Neural crest cell (in vitro differentiated cells): ENCODE measurements around the gene BCL7A. TPM values are rescaled to one million over a fixed set of nuclear protein-coding genes. Genes with fewer than 3 reads are reported as not detected.
A peak's percentile ranks its signal among the peaks of the same experiment; 100 is the strongest.

Experiments used
- DNase-seq: peaks from one replicate; pipeline ENCODE4 v3.0.0; 2021; ENCODE audit warnings: low read depth, mixed read lengths, low spot score
- H3K27ac Mint-ChIP-seq: one replicate; pipeline ENCODE4 v1.8.0; 2021; ENCODE audit warnings: mild to moderate bottlenecking, mixed read lengths; ENCODE audit not compliant: unreplicated experiment
- H3K27me3 Mint-ChIP-seq: 2 replicates; pipeline ENCODE4 v1.8.0; 2021; ENCODE audit warnings: low read depth, mild to moderate bottlenecking, mixed read lengths
- H3K36me3 Mint-ChIP-seq: 2 replicates; pipeline ENCODE4 v1.8.0; 2021; ENCODE audit warnings: low read depth, mild to moderate bottlenecking, mixed read lengths
- H3K4me1 Mint-ChIP-seq: 2 replicates; pipeline ENCODE4 v1.8.0; 2021; ENCODE audit warnings: mixed read lengths
- H3K4me3 Mint-ChIP-seq: one replicate; pipeline ENCODE4 v1.8.0; 2021; ENCODE audit warnings: mild to moderate bottlenecking, mixed read lengths
- H3K9me3 Mint-ChIP-seq: 2 replicates; pipeline ENCODE4 v1.8.0; 2021; ENCODE audit warnings: mixed read lengths
- CTCF ChIP-seq: fragments of 200-600 bp; sonication (generic); conservative IDR thresholded peaks from 2 replicates; pipeline ENCODE4 v1.5.0; 2021; ENCODE audit warnings: antibody characterized with exemption, mild to moderate bottlenecking
- total RNA-seq: library from RNA; stranded (reverse); gene quantifications from 2 replicates; pipeline ENCODE4 v1.2.1, GENCODE V29; 2021

The BCL7A gene
- total RNA-seq, 1 donor from 2014 or later = 57.4 TPM

GRCh38 chr12:121996050-121996944, 25.4 kb upstream of the BCL7A start:
- Mint-ChIP-seq H3K9me3 (peaks cover 2% of the 10 kb centered on the region), H3K27ac (no peak overlapping the region), H3K27me3 (no peaks in the 10 kb centered on the region), H3K36me3 (peaks cover 4% of the 10 kb centered on the region), H3K4me3 (no peak overlapping the region), H3K4me1 (peaks cover 1% of the 10 kb centered on the region)
- no peak for DNase-seq
- TF ChIP-seq CTCF = no peak

GRCh38 chr12:121996945-121997612, 24.6 kb upstream of the BCL7A start:
- Mint-ChIP-seq H3K36me3 (peaks cover 9% of the 10 kb centered on the region), H3K9me3 (peaks cover 2% of the 10 kb centered on the region), H3K4me1 (peaks cover 7% of the 10 kb centered on the region), H3K27me3 (peaks cover 2% of the 10 kb centered on the region), H3K4me3 (no peak overlapping the region), H3K27ac (no peak overlapping the region)
- no peak for DNase-seq
- TF ChIP-seq CTCF = no peak

- H3K27me3 Mint-ChIP-seq = peaks cover 2% of the 10 kb centered on the region
- H3K4me1 Mint-ChIP-seq = peaks cover 13% of the 10 kb centered on the region
- peaks cover 2% of the 10 kb centered on the region for H3K9me3 Mint-ChIP-seq
- H3K36me3 Mint-ChIP-seq = peaks cover 9% of the 10 kb centered on the region
- peak overlapping the region; percentile 94 for H3K27ac Mint-ChIP-seq
- DNase-seq = no peak
- H3K4me3 Mint-ChIP-seq = no peak overlapping the region
- TF ChIP-seq CTCF = no peak
These were observed 20.0 kb upstream of the BCL7A start for GRCh38 chr12:122001466-122002209.

- no peak overlapping the region for H3K4me3 Mint-ChIP-seq
- no peak for TF ChIP-seq CTCF
- peaks cover 13% of the 10 kb centered on the region for H3K4me1 Mint-ChIP-seq
- H3K36me3 Mint-ChIP-seq = peaks cover 9% of the 10 kb centered on the region
- peaks cover 2% of the 10 kb centered on the region for H3K27me3 Mint-ChIP-seq
- no peak overlapping the region for H3K27ac Mint-ChIP-seq
- no peak for DNase-seq
- peaks cover 2% of the 10 kb centered on the region for H3K9me3 Mint-ChIP-seq
These were observed 17.8 kb upstream of the BCL7A start for GRCh38 chr12:122003651-122004611.
